Measurements from ENCODE around the gene KCNH2.

GRCh38 chr7:150946421-150947240, 31.5 kb downstream of the KCNH2 start:
- TF ChIP-seq EZH2 (IDR thresholded peaks at IDR 0.05; ENCODE audit: borderline replicate concordance, low read depth, low read length, poor library complexity, severe bottlenecking) (no peak), CTCF (conservative IDR thresholded peaks at IDR 0.05; ENCODE audit: low read depth, low read length) (no peak)
